GM19043 (cell line): ENCODE measurements around the gene TOLLIP.

Source experiments
- ATAC-seq: cut with Tn5 transposase; IDR thresholded peaks from one replicate; pipeline ENCODE4 v1.9.1; 2021; ENCODE audit warnings: low read depth; ENCODE audit not compliant: unreplicated experiment

The TOLLIP gene

DNA sequence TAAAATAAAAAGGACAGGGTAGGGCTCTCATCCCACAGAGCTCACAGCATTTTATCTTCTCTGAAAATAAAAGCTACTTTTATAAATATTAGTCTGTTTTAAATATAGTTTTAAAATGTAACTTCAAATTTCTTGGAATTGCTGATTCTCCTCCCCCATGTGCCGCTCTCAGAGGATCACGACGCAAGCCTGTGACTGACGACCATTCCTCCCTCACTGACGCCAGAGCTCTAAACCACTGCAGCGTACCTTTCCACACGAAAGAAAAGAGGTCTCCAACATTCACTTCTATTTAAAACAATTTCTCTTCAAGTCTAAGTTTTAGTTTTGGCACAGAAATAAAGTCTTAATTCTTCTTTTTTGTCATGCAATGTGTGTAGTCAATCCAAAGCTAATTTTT, 9.3 kb downstream of the TOLLIP start:
- no peak for ATAC-seq

DNA sequence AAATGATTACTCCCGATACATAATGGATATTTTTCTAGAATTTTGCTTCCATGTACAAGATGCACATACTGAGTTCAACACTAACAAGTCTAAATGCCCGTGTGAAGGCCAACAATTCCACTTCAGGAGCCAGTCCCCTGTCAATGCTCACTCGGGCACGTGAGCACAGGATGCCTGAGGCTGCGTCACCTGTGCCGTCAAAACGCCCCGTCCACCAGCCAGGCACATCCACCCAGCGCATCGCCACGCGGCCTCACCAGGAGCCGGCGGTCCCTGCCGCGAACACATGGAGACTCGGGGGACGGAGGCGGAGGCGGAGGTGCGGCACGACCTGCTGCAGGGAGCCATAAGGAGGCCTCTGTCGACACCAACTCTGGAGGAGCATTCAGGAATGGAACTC, 9.8 kb downstream of the TOLLIP start:
- ATAC-seq = no peak

DNA sequence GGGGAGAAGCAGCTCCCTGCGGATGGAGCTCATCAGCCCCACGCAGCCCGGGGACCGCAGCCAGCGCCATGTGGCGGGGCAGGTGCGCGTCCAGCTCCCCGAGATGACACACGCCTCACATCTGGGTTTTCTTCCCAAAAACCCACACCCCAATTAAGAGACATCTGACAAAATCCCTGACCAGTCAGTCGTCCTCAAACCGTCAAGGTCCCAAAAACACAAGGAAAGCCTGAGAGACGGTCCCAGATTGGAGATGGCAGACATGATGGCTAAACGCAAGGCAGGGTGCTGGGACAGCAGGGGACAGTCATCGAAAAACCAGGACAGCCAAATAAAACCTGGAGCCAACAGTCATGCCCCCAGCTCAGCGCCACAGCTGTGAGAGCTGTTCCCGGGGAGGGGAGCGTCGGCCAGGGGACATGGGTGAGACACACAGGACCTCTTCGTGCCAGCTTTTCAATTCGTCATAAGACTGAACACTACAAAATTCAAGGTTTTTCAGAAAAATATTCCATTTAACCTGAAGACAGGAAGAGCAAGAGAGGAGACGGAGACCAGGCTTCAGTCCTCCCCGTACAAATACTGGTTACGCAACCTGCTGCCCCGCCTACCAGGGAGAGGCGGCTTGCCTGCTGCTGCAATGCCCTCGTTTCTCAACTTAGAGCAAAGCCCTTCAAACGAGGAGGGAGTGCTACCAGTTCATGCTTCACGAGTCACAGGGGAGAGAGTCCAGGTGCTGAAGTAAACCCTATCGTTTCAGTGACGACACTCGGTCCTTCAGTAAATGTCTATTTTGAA, 10.5 kb downstream of the TOLLIP start:
- ATAC-seq = no peak

DNA sequence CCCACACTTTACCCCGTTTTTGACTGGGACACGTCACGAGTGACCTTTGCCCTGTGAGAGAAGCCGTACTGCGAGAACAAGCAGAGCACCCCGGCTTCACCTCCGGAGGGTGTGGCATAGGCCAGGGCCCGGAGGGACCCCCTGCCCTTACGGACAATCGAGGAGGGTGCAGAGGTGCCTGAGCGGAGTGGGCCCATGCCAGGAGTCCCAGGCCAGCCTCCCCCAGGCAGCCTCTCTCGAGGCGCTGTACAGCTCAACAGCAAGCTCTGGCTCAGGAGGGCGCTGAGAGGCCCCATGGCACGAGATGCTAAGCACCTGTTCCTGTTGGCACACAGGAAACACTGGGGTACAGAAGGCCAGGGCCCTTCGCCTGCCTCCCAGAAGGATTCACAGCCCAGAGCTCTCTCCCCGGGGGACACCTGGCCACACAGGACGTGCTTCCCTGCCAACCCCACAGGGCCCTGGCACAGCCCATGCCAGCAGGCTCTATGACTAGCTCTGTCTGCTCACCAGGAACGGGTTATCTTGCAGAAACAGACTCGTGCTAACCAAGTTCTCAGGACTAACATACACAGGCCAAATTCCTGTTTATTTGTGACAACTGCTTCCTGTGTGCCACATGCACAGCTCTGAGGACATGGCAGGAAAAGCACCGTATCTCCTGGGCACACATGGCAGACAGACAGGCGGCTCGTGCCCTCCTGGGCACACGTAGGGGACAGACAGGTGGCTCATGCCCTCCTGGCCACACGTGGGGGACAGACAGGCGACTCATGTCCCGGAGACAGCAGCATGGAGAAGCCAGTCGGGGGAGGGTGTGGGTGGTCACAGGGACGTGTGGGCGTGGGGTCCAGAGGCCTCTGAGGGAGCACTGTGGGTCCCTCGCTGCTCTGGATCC, 11.6 kb downstream of the TOLLIP start:
- ATAC-seq = no peak

DNA sequence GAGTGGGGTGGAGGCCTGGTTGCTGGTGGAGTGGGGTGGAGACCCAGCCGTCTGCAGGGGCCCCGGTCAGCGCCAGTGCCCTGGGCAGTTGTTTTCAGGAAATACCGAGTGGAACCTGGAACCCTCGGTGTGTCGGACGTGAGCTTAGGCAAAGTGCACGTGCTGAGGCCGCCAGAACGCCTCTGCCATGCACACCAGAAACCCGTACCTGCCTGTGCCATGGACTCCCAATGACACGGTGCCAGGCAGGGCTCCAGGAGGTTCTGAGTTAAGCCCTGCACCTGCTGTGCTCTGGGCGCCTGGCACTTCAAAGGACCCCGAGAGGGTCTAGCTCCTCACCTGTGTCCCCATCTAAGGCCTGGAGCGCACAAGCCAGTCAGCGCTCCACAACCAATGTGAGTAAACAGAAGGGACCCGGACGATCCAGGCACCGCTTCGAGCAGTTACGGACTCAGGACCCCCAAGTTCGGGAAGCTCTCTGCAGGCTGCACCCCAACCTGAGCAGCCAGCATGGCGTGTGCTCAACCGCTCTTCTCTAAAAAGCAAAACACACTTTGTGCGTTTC, 12.3 kb downstream of the TOLLIP start:
- ATAC-seq = no peak

DNA sequence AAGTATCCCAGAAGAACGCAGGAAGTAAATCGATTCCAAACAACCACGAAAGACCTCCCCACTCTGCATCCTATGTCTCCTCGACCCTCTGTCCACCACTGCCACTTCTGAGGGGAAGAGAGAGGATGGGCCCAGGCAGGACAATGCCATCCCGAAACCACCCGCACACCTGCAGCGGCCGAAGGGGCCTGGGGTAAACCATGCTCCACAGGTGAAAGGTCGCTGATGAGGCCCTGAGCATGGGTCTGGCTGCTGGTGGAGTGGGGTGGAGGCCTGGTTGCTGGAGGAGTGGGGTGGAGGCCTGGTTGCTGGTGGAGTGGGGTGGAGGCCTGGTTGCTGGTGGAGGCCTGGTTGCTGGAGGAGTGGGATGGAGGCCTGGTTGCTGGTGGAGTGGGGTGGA, 13.1 kb downstream of the TOLLIP start:
- no peak for ATAC-seq

DNA sequence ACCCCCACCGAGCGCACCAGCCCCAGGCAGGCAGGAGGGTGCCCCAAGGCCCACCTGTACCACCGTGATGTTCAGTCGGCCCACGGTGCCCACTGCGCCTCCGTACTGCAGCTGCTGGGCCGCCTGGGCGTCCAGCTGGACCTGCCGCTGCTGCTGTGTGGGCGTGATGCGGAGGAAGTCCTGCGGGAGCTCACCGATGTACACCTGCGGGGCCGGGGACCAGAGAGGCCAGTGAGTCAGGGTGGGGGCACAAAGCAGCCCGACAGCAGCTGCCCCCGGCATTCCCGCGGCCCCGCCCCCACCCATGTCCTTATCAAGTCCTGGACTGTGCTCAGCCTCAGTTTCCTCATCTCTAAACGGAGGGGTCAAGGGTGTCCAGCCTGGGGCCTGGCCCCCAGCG, 13.8 kb downstream of the TOLLIP start:
- no peak for ATAC-seq

DNA sequence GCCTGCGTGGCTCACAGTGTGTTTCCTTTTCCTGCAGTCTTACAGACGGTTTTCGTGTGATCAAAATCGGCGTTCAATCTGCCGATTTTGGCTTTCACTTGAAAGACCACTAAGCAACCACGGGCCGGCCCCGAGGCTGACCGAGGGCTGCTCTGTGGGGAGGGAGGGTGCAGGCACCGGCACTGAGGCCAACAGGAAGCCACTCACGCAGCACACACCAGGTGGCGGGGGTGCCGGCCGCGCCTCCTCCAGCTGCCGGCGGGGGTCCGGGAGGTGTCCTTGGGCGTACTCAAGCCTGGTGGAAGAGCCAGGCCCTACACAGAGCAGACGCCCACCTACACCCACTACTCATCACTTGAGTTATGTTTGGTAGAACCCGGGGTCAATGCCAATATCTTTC, 14.3 kb downstream of the TOLLIP start:
- ATAC-seq = no peak

DNA sequence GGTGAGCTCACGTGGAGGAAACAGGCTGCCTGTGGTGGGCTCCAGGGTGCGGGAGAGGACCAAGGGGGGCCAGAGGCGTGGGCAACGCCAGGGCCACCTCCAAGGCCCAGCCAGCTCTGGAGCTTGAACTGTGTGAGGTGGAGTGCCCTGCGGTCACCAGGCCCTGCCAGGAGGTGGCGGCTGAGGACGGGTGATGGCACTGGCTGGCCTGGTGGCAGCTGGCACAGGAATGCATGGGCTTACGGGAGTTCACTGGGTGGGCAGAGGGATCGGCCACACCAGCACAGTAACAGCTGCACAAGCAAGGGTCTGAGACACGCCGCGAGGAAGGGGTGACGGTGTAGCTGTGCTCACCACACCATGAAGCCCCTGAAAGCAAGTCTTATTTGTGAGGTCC, 15.8 kb downstream of the TOLLIP start:
- ATAC-seq = no peak

DNA sequence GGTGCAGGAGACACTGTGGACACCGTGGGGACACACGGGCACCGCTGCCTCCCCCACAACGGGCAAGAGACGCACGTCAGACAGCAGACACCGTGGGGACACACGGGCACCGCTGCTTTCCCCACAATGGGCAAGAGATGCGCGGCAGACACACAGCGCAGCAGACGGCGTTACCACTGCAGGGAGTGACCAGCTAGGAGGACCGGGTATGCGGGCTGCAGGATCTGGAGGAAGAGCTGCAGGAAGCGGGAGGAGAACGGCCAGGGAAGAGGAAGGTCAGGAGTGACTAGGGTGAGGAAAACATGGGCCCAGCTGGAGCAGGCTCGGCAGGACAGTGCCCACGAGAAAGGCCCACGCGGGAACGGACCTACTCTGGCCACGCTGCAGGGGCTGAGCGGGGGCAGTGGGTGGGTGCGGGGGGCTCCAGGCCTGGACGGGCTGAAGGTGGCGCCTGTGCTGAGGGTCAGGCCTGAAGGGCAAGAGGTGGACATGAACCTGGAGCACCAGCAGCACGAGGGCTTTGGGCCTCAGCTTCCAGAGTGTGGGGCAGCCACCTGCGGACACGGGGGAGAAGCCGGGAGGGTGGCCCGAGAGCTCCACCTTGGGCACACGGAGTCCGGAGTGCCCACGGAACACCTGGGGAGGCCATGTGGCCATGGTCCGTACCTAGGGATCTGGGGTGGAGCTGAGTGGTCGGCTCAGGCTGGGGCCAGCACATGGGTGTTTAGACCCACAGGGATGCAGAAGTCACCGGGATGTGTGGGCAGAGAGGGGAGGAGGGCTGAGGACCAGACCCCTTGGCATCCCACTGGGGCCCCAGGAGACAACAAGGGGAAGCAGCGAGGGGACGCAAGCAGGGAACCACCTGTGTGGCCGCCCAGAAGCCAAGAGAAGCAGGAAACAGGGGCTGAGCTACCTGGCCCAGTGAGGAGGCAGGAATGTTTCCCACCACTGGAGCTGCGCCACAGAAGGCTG, 16.5 kb downstream of the TOLLIP start:
- ATAC-seq = no peak

DNA sequence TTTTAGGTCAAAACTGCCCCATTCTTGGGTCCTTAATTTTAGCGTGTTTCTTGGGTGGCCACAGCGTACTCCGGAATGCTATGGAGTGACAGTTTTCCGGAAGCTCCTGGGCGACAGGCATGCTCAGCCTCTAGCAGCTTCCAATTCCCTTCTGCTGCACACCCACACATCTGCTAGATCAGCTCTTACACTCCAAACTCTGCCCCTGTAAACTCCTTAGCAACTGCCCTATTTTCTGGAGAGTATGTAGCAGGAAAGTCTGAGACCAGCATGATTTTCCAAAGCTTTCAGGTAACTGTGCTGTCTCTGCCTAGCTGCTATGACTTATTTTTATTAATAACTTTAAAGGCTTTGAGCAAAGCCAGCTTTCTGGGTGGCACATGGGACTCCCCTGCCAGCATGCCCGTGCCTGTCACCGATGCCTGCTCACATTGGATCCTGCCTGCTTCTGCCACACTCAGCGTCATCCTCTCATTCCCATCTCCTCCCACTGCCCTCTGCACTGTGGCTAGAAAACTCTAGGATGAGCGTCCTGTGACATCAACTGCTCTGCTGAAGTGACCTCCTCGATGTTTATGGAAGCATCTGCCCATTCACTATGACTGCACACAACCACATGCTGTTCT, 17.3 kb downstream of the TOLLIP start:
- no peak for ATAC-seq

DNA sequence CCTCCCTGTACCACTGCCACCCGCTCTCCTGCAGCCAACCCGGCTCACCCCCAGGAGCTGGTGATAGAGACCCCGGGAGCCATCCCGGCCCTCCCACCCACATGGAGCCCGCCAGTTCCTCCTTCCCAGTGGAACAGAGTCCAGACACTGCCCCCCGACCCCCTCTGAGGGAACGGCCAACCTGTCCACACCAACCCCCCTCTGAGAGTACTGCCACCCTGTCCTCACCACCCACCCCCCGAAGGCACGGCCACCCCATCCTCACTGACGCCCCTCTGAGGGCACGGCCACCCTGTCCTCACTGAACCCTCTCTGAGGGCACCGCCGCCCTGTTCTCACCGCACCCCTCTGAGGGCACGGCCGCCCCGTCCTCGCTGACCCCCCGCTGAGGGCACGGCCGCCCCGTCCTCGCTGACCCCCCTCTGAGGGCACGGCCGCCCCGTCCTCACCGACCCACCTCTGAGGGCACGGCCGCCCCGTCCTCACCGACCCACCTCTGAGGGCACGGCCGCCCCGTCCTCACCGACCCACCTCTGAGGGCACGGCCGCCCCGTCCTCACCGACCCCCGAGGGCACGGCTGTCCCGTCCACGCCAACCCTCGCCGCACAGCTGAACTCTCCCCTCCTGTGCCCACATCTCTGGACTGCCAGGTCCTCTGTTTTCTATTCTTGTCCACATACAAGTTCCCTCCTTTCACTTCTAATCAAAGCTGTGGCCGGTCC, 18.0 kb downstream of the TOLLIP start:
- ATAC-seq = no peak

DNA sequence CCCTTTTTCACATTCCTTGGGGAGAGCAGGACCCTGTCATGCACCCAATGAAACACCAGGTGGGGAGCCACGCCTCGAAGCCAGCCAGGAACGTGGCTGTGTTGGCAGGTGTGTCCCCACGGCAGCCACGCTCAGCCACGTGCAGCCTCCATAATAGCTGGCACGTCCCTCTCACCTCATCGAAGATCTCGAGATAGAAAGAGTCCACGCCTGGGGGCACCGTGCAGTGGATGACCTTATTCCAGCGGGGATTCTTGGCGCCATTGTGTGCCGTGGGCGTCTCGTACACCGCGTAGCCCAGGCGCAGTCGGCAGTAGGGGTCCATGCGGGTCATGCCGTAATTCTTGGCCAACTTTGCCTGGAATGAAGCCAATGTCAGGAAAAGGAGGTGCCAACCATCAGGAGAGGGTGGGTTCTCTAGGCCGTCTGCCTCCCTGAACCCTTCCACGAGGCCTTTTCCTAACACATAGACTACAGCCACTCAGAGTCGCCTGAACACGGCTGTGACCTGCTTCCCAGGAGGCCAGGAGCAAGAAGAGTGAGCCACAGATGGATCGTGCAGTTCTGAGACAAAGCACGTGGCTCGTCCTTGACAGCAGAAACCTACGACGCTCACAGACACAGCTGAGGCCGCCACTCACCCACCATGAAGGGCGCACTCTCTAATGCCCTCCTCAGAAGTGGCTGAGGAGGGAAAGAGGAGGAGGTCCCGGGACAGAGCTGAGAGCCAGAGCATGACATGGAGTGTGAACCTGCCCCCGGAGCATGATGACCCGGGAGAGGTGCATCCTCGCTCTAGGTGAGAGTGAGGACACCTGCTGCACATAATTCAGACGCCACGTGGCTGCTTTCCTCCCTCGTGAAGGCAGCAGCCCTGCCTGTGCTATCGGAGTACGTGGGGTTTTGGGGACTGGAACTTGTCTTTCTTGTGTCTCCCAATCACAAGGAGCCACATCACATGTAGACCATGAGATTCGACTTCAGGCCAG, 19.1 kb downstream of the TOLLIP start:
- ATAC-seq = no peak

DNA sequence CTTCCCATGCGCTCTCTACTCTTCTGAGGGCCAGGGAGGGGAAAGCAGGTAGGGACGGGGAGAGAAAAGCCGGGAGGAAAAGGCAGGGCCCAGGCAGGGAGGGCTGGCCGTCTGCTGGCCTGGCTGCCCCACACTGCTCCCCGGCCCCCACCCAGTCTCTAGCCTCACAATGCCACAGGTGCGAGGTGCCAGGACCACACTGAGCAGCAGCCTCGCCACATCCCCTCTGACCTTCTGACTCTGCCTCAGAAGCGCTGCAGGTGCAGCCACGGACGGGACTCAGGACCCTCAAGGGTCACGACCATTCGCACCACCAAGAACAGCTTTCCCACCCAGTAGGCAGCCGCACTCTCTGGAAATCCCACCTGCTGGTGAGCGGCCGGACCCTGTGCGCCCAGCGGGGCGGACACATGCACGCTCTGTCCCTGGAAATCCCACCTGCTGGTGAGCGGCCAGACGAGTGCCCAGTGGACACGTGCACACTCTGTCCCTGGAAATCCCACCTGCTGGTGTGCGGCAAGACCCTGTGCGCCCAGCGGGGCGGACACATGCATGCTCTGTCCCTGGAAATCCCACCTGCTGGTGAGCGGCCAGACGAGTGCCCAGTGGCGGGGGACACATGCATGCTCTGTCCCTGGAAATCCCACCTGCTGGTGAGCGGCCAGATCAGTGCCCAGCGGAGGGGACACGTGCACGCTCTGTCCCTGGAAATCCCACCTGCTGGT, 20.1 kb downstream of the TOLLIP start:
- no peak for ATAC-seq

DNA sequence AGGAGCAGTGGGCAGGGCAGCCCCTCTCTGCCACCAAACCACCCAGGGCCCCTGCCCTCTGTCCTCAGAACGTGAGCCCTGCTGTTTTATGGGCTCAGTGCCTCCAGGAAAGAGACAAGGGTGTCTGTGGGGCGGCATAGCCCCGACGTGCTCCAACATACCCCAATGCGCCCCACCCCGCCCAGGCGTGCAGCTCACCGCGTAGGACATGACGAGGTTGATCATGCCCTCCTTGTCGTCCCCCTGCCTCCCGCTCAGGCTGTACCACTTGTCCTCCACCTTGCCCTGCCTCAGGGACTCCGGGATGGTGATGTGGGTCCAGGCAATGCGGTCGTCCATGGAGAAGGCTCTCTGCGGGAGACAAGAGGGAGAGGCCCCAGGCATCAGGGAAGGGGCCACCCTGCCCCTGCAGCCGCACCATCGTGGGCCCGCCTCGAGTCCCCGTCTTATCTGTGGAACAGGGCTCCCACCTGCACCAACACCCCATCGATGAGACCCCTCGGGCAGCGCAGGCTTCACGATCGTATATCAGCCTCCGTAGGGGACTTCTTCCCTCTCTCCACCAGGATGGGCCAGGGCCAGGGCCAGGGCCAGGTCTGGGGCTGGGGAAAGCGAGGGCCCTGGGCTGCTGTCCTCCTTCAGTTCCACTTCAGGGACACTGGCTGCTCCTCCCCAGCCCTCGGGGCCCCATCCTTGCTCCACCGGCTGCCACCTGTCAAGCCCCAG, 20.8 kb downstream of the TOLLIP start:
- ATAC-seq = no peak

DNA sequence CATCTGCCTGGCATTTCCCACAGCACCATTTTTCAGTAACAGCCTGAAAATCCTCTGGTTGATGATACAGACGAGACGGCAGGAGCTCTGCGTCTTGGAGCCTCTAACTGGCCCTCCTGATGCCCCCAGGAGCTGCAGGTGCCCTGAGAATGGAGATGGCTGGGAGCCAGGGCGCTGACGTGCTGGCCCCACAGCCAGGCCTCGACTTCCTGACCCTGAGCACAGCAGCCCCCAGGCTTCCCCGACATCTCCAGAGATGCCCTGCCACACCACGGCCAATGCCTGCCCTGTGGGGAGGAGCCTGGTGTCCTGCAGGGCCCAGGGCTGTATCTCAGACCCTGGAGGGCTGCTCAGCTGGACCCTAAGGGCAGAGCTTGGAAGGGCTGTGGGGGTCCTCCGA, 21.5 kb downstream of the TOLLIP start:
- no peak for ATAC-seq

DNA sequence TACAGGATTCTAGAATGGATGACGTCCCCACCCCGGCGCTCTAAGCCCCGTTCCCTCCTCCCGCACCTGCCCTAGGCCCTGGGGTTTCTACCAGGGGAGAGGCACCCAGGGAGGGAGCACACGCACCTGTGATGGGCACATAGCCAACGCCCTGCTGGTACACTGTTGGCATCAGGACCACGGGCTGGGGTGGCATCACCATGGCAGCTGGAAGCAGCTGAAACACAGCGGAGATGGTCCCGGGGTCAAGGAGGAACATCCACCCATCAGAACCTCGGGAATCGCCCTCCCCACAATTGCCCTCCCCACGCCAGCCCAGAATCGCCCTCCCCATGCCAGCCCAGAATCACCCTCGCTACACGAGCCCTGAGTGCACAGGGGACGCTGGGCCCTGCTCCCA, 23.6 kb downstream of the TOLLIP start:
- no peak for ATAC-seq
